ENCODE measurements around the gene SPOCK2. TPM values are rescaled to one million over a fixed set of nuclear protein-coding genes. Genes with fewer than 3 reads are reported as not detected.
"Not testable (repeated sequence)": the region's sequence is repeated elsewhere in the genome, so short reads cannot be mapped to it uniquely, and the experiment has no call there.

The SPOCK2 gene, protein sequence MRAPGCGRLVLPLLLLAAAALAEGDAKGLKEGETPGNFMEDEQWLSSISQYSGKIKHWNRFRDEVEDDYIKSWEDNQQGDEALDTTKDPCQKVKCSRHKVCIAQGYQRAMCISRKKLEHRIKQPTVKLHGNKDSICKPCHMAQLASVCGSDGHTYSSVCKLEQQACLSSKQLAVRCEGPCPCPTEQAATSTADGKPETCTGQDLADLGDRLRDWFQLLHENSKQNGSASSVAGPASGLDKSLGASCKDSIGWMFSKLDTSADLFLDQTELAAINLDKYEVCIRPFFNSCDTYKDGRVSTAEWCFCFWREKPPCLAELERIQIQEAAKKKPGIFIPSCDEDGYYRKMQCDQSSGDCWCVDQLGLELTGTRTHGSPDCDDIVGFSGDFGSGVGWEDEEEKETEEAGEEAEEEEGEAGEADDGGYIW
- polyA plus RNA-seq (2013, experiment 1 of 2; ENCODE audit: insufficient read length): 0.06 TPM
- polyA plus RNA-seq (2013, experiment 2 of 2; ENCODE audit: insufficient read length): 0.15 TPM

DNA sequence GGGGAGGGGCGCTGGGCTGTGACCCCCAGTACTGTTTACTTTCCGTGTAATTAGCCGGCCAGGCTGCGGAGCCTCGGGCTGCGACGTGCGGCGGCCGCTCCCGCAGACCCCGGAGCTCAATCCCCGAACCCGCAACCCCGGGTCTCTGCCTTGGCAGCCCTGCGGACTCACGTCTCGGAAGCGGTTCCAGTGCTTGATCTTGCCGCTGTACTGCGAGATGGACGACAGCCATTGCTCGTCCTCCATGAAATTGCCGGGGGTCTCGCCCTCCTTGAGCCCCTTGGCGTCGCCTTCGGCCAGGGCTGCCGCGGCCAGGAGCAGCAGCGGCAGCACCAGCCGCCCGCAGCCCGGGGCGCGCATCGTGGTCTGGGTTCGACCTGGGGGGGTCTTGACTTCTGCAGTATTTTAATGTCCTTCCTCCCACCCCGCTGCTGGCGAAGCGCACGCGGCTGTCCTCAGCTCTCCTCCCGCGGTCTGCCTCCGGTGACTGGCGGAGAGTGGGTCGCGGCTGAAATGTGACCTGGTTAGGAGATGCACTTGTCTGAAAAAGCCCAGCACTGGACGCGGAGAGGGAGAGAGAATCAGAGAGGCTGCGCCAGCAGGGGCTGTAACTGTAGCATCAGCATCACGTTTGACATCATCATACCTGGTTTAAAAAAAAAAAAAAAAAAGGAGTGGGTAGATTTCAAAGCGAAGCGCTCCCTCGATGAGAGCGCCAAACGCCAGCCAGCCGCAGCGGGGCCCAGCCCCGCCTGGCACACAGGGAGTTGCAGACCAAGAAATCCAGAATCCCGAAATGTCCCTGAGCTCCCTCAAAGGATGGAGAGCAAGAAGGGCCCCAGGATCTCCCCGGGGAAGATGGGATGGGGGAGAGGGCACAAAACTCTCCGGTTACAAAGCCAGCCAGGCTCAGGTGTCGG, at the start of gene SPOCK2:
Gene SPOCK2, minus strand, starts transcription at position 583 of the 920 bp plus-strand sequence. Its CDS starts 223 bp downstream, at position 360.
- no peak for DNase-seq

DNA sequence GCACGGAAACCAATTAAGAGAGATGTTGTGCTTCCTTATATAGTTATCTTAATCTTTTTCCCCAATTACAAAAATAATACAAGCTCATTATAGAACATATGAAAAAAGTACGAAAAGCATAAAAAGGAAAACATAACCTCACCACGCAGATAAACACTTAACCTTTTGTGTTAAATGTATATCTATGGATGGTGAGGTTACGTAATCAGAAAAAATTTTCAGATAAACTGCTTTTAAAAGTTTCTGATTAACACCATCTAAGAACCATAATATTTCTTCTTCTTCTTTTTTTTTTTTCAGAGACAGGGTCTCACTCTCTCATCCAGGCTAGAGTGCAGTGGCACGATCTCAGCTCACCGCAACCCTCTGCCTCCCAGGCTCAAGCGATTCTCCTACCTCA, 49.2 kb upstream of the SPOCK2 start:
- DNase-seq: no peak

DNA sequence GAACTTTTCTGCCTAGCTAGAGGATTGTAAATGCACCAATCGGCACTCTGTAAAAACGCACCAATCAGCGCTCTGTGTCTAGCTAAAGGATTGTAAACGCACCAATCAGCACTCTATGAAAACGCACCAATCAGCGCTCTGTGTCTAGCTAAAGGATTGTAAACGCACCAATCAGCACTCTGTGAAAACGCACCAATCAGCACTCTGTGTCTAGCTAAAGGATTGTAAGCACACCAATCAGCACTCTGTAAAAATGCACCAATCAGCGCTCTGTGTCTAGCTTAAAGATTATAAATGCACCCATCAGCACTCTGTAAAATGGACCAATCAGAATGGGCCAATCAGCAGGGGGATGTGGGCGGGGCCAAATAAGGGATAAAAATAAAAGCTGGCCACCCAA, 47.9 kb upstream of the SPOCK2 start:
- DNase-seq: not testable (repeated sequence)

DNA sequence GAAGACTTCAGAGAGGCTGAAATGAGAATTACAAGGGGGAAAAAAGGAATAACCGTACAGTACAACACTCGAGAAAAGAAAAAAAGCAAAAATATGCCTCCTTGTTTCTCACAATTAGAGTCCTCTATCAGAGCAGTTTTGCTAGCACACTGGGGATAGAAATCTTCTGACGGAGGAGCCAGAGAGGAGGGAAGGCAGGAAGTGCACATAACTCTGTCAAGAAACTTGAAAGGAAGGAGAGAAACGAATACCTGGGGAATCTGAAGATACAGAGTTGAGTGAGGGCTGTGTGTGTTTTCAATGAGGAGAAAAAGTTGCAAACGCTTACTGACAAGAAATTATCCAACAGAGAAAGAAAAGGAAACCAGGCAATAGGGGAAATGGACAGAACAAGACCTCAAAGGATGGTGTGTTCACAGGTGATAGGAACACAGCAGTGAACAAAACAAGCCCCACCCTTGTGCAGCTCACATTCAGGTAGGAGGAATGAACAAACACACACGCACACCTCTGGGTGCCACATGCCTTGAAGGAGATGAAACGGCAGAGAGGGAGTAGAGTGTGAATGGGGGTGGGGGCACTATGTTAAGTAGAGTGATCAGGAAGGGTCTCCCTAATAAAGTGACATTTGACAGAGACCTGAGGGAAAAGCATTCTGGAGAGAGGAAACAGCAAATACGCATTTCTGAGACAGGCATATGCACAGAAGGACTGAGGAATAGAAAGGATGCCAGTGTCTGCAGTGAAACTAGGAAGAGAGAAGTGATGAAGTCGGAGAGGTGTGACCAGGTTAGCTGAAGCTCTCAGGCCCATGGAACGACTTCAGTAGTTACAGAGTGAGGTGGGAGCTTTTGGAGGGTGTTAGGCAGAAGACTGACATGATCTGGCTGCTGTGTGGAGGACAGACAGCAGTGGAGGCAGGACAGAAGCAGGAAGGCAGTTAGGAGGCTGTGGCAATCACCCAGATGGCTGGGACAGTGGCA, 46.7 kb upstream of the SPOCK2 start:
- no peak for DNase-seq

DNA sequence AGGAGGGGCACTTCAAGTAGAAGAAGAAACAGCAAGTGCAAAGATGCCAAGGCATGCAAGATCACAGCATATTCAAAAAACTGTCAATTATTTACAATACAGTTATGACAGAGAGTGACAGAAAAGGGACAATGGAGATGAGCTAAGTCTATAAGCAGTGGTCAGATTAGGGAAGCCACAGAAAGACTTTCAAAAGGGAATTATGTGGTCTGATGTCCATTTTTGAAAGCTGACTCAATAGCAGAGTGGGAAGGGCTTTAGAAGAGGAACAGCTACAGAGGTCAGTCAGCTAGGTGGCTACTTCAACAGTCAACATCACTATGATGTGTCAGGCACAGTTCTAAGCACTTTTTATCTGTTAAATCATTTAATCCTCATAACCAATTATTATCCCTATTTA, 45.2 kb upstream of the SPOCK2 start:
- DNase-seq: peak; percentile 56

DNA sequence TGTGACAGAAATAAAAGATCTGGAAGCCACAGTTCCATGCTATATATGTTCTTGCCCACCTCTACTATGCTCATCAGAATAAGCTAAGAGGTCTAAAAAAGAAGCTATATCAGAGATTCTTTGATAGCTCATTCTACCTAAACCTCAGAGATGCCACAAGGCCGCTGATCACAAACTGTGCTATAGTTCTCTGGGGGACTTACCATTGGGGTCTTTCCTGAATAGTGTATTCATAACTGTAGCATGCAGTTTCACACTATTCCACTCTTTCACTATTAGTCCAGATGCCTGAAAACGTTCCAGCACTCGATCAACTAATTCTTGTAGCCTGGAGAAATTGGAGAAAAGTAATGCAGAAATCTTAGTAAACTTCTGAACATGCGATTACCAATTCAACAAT, 44.5 kb upstream of the SPOCK2 start:
- no peak for DNase-seq

DNA sequence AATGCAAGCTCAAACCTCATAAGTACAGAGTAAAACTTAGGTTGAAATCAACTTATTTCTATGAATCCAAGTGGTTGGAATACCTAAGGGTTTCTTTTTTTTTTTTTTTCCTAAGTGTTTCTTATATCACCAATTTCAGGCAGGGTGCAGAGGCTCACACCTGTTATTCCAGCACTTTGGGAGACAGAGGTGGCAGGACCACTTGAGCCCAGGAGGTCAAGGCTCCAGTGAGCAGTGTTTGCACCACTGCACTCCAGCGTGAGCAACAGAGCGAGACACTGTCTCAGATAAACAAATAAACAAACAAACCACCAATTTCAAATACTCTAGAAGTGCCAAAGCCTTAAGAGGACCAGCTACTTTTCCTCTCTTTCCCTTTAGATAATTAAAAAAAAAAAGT, 39.2 kb upstream of the SPOCK2 start:
- DNase-seq: no peak

DNA sequence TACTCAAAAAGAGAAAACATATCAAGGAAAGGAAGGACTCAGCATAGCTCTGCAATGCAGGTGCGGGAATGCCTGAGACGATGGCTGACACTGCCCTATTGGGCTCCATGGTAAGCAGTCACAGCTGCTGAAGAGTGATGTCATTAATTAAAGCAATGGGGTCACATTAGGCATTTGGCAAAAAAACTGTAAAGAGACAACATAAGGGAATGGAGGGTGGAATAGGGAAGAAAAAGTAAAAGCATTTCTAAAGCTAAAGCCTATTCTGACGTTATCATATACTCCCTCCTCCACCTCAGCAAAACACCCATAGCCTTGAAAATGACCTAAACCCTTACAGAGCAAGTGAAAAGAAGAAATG, 38.5 kb upstream of the SPOCK2 start:
- no peak for DNase-seq

DNA sequence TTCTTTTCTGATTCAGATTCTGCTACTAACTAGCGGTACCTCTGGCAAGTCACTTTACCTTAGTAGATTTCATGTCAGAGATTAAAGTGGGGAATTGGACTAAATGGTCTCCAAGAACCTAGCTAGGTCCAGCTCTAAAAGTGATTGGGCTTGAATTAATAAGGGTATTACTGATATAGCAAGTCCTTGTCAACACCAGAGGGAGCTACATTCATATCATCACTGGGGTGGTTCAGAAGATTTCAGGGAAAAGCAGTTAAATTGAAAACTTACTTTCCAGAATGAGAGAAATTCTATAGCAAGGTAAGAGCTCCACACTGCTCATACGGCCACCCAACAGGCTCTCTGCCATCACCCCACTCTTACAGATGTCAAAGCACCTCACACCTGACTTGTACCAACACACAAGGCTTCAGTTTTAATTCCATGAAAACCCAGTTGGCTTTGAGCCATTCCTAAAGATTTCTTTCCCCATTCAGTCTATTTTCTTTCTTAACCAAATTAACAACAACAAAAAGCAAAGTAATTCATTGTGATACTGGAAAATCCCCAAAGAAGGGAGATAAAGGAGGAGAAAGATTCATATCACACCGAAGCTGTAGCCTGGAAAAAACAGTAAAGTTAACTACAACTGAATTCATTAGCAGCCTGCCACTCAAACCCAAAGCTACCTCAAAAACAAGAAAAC, 38.0 kb upstream of the SPOCK2 start:
- DNase-seq: peak; percentile 44

DNA sequence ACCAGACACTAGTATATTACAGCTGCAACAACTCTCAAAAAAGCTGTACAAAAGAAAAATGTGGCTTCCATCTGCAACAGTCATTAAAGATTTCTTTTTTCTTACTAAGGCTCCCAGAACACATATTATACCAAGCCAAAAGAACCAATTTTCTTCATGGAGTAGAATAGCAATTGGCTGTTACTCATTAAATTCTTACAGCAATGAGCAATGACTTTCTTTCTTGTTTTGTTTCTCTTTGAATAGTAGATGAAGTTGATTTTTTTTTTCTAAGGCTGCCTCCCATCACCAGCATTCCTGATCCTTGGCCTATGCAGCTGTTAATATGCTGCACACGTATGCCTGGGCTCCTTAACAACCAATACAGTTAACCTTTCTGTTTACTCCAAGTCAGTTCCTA, 36.6 kb upstream of the SPOCK2 start:
- peak; percentile 63 for DNase-seq

DNA sequence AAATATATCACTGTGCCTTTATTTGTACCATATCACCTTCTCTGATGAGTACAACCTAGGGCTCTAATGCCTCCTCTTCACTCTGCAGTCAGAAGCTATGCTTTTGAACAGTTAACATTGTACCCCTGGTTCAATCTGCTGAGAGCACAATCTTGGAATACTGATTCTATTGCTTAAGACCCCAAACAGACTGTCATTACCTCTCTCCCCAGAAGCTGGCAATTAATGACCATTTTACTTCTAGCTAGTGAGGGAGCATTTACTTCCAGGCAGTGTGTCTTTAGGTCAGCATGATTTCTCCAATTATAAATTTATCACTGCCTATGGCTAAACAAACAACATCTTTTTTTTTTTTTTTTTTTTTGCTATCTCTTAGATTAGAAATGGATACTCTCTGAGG, 36.0 kb upstream of the SPOCK2 start:
- no peak for DNase-seq

DNA sequence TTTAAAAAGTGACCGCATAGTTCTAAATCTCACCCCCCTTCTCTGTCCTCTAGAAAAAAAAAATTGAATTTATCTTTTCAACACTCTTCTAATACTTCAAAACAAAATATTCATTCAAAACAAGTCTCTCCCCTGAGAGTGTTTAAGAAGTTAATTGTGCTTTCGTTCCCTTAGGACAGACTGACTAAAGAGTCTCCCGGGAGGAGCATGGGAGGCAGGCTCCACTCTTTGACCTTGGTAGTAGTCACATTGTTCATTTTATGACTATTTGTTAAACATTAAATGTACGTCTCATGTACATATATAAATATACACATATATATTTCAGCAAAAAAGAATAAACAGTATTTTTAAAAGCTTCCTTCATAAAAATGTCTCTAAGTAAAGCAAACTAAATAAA, 35.3 kb upstream of the SPOCK2 start:
- no peak for DNase-seq

DNA sequence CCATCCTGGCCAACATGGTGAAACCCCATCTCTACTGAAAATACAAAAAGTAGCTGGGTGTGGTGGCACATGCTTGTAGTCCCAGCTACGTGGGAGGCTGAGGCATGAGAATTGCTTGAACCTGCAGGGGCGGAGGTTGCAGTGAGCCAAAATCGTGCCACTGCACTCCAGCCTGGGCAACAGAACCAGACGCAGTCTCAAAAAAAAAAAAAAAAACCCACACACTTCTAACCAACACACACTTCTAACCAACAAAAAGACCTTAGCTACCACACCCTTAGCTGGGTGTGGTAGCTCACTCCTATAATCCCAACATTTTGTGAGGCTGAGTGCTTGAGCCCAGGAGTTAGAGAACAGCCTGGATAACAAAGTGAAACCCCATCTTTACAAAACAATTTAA, 33.9 kb upstream of the SPOCK2 start:
- DNase-seq: no peak

DNA sequence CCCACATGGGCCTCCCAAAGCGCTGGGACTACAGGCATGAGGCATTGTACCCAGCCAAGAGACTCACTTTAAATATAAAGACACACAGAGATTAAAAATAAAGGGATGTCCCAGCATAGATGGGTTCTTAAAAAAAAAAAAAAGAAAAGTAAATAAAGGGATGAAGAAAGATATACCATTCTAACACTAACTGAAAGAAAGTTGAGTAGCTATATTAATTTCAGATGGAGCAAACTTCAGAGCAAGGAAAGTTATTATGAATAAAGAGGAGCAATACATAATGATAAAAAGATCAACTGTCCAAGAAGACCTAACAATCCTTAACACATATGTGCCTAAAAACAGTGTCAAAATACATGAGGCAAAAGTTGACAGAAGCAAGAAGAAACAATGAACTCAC, 33.0 kb upstream of the SPOCK2 start:
- no peak for DNase-seq

DNA sequence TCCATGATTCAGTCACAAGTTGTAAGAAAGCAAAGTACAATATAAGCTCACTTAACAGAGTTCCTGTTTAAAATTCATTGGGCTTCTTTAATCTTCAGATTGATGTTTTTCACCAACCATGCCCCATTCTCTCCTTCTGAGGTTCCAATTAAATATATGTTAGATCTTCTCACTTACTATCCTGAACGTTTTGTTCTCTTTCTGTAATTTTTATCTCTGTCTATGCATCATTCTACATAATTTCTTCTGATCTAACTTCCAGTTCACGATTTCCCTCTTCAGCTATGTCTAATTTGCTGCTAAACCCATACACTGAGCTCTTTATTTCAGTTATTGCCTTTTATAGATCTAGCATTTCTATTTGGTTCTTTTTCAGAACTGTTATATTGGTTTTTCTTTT, 28.0 kb upstream of the SPOCK2 start:
- DNase-seq: no peak

DNA sequence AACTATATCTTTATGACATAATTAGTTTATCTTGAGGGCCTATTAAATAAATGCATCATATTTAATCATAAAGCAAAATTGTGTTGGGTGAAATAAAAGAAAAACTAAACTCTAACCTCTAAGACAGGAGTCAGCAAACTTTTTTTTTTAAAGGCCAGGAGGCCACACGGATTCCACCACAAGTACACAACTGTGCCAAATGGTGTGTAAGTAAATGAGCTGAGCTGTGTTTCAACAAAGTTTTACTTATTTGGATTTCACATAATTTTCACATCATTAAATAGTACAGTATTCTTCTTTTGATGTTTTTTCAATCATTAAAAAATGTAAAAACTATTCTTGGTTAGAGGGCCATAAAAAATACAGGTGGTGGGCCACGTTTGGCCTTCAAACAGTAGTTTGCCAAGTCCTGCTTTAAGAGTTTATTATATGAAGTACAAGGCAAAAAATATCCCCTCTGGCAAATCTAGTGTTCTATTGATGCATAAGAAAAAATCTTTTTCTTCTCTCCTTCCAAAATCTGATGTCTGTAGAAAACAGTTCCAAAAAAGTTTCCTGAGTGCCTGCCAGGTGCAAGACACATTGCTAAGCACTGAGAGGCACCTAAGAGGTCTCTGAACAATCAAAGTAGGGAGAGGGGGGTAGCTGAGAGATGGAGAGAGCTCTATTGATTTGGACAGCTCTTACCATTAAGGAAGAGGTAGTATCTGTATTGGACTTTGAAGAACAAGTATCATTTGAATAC, 26.5 kb upstream of the SPOCK2 start:
- DNase-seq: no peak

DNA sequence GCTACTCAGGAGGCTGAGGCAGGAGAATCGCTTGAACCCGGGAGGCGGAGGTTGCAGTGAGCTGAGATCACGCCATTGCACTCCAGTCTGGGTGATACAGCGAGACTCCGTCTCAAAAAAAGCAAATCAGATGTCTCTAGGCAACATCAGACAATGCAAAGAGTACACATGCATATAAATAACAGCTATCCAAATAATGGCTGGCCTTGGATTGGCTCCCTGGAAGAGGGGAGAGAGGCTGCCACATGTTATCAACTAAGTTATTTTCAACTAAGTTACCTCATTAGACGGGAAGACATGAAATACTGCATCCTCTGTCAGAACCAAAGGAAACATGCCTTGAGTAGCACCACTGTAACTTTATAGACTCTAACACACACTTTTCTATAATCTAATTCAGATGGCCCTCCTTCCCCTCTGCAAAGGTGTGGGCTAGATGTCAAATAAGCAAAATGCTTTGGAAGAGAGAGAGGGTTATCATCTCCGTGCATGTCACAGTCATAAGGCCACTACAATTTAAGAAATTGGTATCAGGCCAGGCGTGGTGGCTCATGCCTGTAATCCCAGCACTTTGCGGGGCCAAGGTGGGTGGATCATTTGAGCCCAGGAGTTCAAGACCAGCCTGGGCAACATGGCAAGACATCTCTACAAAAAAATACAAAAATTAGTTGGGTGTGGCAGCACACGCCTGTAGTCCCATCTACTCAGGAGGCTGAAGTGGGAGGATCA, 22.5 kb upstream of the SPOCK2 start:
- no peak for DNase-seq

DNA sequence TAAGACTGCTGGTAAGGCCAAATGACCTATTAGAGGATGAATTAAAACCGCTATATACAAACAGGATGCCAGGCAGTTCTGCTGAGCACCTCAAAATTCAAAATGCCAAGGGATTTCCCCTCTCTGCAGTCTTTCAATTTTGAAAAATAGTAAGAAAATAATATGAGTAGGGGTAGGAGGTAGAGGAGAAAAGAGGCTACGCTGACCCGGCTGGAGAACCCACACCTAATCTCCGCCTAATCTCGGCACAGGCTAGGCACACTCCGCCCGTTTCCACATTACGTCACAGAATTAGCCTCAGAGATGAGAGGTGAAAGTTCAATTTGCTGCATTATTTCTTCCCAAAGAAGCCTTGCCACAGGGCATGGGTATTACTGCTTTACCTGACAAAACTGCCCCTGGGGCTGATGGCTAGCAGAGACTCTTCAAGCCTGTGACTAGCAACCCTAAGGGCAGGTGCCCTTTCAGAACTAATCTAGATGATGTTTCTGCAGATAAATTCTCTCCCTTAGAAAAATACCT, 21.3 kb upstream of the SPOCK2 start:
- DNase-seq: no peak

DNA sequence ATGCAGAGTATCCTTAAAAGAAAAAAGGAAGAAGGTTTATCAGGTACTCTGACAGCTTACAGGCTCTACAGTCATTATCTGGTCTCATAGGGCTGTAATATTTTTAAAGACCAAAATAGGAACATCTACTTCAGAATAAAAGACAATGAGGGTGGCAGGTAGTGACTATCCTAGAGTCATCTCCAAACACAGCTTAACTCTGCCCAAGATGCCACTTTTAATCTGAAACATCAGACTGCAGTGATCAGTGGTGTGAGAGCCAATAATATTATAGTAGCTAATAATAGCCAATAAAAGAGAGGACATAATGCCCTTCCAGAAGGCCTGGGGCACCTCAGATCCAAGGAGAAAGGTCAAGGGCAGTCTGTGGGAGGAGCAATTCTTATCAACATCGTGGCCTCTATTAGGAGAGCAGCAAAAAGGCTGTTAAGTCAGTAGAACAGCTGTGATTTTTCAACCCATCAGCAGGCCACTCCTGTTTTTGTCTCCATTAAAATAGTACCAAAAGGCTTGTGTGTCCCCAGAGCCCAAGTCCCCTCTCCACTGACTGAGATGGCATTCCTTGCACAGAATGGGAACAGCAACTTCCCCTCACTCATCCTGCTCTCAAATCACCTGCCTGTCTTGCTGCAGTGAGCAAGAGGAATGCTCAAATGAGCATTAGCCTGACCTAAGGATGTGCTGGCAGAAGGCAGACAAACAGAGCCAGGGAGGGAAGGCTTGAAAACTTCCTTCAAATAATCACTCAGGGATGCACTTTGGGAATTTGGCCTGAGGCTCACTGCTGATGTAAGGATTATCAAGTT, 20.7 kb upstream of the SPOCK2 start:
- no peak for DNase-seq

Measured in fibroblast of skin of abdomen (primary cell).